Hippocampal formation (tissue), 2 donors: ENCODE results near the gene HOXA6.
A peak's percentile ranks its signal among the peaks of the same experiment; 100 is the strongest.

Experiments used
- DNase-seq, 2 donors: peaks; one replicate each; lab custom pipeline; 2025; lab: John Stamatoyannopoulos, UW

The HOXA6 gene

DNA sequence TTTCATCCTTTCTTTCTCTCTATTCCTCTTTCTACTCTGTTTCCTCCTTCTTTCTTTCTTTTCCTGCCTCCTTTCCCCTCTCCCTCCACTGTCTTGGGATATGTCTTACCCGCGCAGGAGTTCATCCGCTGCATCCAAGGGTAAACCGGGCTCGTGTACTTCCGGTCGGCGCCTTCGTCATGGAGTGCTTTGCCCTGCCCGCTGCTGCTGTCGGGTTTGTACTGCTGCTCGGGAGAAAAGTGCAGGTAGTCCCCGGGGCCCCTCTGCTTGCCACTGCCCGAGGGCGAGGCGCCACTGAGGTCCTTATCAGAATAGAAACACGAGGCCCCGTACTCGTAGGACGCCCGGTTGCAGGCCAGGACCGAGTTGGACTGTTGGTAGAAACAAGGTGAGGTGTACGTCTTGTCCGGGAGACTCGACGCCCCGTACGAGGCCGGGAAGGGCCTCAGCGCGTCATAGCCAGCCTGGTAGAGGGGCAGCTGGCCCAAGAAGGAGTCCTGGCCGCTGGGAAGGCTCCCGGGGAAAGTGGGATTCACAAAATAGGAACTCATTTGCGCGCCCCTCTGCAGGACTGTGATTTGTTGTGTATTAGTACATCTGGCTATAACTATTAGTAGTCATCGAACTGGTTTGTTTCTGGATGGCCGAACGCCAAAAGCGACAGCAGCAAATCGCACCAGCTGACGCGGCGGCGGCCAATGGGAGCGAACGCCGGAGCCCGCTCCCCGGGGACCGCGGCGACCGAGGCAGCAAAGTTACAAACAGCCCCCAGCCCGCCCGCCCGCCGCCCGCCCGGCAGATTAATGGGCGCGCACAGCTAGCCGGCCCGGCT is at the start of gene HOXA6:
HOXA6 (minus strand) TSS at position 576 of the 832 bp plus-strand sequence; CDS start at position 551, 25 bp downstream.
- no peak for DNase-seq

DNA sequence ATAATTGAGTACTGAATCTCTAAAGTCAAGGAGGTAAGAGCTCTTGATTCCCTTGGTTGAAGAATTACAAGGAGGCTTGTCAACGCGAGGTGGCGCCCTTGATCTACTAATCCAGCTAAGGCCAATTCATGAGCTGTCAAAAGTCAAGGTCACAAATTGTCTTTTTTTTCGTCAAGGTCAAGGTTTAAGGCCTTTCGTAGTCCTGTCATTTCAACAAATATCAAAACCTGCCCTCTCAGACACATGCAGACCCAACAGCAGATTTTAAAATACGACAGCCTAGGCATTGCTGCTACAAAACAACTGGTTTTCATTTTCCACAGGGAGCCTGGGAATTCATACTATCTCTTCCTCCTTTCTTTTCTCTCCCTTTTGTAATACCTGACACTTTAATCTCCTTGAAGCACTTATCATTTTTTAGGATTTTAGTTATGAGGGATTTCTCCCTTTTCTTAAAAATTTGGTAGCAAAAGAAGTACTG is 48.8 kb upstream of the HOXA6 start:
- peak in 1 of 2 donors; percentile 59 for DNase-seq

DNA sequence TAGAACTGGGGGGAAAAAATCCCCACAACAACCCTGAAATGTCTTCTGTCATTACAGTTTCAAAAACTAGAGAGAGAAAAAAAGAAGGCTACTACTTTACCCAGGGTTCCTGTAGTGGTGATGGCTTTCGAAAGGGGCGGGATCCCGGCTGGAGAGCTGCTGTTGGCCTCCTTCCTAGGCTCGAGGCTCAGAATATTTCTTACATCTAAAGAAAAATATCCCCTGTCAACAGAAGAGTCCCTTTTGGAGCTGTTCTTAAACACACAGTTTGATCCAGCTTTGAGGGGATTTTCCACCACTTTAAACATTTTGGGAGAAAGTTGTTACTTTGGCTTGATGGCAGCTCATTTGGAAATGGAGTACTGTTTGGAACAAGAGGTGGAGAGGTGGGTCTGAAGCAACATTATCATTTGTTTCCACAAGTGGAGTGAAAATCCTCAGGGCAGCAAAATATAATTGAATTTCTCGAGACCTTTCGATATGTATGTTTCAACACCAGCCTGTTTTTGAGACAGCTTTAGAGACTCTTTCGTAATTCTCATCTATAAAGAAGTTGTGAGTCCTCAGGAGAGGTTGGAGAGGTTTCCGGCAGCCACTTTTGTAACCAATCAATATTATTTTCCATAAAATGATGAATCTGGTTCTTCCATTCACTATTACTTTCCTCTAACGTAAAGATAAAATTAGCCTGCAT is 47.3 kb upstream of the HOXA6 start:
- DNase-seq: no peak

DNA sequence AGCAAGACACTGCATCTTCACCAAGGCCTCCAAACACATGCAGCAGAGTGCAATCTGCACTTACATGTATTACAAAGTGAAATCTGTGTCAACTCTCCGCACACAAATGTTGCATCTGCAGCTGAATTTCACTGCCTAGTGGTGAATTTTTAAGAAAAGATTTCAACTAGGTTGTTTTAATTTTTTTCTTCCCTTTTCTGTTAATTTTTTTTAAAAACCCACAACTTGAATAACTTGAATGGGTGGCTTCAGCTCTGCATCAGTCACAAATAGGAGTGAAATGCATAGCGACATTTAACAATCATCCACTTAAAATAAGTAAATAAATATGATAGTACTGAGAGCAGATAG is 46.4 kb upstream of the HOXA6 start:
- DNase-seq: no peak

DNA sequence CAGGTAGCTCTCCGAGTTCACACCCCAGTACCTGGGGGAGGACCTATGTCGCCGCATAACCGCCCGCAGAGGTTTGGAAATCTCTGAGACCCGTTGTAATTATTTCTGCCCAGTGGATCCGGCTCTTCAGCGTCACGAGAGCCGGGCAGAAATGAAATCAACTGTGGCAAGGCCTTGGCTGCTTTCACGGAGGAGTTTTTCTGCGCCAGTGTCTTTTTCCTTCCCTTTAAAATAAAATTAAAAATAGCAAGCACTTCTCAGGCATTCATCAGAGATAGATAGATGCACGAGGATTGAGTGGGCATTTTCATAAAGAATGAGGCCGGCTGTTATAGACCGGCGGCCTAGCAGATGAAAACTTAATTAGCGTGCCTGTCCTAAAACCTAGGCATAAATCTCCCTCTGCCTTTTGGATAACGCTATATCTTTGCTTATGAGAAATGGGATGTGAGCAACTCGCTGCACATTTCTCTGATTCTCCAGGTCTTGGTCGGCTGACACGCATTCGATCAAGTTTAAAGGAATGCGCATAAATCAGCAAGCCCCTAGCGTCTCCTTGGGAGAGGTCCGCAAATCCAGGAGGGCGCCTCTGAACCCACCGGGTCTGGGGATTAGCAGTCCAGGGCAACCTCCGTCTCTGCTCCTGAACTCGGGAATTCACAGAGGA is 45.9 kb upstream of the HOXA6 start:
- no peak for DNase-seq

DNA sequence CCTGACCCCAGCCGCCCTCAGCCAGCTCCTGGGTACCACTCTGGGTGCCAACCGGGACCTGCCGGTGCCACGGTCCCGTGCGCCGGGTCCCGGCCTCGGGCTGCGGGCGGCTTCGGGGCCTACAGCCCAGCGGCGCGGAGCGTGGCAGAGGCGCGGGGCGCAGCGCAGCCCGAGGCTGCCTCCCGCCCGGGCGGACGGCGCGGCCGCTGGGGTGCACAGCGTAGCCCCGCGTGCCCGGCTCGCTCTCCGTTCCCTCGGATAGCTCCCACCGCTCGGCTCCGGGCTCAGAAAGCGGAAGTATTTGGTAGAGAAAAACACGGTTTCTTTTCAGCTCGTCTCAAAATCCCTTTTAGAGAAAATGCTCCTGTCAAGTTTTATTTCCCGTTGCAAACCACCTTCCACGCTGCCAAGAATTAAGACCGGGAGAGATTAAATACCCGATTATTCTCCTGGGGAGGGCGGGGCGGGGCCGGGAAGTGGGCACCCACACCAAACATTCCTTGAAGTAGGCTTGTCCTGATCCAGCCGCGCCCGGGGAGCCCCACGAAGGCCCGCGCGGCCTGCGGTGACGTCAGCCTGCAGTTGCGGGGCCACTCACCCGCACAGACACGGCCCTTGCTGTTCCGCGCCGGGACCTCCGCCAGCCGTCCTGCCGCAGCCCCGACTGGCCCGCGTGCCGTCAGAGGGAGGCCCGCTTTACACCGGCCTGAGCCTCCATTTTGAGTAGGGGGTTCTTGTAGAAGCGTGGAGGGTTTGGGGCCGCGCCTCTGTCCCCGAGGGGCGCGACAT is 45.2 kb upstream of the HOXA6 start:
- no peak for DNase-seq

DNA sequence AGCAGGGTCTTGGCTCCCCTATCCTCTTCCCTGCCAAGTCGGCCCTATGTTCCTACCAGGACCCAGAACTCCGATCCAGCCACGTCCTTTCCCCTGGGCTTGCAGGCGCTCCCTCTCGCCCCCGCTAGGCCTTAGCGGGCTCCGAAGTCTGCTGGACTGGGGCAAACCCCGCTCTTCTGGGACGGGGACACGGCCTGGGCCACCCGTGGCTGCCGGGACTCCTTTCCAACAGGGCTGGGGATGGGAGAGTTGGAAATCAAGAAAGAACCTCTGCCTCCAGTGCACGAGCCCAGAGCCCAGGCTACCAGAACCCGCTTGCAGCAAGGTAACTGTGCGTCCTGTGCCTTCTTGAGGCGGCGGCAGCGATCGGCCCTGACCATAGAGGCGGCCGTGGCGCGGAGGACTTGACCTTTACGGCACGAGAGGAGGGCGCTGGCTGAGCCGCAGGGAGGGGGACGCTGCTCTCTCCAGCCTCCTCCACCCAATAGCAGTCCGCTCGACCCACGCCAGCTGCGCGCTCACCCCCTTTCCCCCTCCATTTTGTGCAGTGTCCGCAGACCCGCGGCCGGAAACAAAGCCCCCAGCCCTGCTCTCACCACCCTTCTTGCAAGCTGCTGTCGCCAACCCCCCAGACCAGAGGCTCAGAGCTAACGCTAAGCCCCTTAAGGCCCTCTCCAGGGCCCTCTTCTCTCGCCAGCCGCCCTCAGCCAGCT is 44.4 kb upstream of the HOXA6 start:
- DNase-seq: no peak

DNA sequence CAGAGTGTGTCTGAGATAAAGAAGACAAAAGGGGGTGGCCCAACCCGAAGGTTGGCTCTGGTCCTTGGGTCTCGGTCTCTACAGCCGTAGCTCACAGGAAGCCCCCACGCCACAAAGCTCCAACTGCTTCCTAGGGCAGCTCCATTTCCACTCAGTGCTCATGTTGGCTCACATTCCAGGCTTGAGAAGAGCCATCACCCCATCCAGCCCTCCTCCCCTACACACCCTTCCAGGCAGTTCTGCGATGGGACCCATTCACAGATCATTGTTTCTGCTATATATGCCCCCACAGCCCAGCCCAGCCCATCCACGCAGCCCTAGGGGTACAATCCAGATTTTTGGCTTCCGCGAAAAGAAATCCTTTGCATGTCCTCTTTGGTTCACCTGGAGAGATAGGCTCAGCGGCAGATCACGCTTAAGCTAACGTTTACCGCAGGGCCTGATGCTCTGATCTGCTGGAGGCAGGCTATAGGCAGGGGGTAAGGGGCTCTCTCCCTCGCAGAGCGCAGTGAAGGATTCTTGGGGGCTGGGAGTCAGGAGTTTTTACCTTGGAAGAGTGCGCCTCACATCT is 43.7 kb upstream of the HOXA6 start:
- DNase-seq: no peak

DNA sequence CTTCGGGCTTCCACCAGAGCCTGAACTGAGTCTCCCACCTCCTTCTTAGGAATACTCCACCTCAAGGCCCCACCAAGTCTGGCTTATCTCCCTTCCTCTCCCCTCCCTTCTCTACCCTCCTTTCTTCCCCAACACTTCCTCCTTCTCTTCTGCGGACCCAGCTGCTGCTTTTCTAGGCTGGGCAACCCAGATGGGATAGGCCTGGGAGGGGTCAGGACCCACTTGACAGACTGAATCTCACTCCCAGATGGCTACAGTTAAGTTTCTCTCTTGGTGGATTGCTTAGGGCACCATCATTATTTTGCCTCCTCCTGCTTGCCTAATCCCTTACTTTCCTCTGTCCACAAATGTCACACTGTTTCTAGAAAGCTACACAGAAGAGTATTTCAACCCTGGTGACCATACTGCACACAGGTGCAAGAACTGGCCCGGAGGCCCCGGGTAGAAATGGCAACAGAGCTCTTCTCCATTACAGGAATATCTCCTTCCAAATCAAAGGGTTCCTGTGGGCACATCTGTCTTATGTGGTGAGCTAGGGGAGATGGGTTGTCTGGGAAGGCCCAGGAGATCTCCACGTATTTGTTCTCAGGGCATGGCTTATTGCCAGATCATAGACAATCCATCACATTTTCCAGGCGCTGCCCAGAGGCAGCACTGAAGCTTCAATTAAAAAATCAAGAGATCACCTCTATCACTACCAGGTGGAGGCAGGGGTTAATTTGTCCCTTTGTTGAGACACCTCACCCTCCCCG is 42.6 kb upstream of the HOXA6 start:
- no peak for DNase-seq

DNA sequence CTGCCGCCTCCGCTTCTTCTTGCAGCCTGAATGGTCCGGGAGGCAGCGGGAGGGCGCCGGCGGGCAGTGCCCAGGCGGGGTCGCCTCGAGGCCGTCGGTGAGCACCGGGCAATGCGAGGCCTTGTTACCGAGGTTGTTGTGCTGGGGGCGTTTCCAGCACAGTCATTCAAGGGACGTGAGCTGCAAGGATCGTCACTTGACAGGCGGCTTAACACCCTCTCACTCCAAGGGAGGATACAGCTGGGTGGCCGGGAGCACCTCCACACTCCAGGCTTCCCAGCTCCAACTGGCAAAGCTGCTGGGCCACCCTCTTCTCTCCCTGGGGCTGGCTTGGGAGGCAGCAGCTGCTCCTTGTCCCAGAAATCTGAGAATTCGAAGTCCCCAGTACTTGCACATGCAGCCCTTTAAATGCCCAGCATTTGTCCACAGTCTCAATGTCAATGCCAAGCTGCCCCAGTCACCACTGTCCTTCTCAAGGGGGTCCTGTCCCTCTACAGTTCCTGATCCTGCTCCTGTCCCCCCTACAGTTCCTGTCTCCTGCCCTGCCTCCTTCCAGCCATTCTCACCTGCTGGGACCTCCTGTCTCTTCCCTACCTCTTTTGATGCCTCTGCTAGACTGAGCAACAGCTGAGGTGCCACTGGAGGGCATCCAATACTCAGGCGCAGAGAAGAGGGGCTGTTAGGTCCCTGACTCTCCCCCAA is 41.9 kb upstream of the HOXA6 start:
- DNase-seq: no peak

DNA sequence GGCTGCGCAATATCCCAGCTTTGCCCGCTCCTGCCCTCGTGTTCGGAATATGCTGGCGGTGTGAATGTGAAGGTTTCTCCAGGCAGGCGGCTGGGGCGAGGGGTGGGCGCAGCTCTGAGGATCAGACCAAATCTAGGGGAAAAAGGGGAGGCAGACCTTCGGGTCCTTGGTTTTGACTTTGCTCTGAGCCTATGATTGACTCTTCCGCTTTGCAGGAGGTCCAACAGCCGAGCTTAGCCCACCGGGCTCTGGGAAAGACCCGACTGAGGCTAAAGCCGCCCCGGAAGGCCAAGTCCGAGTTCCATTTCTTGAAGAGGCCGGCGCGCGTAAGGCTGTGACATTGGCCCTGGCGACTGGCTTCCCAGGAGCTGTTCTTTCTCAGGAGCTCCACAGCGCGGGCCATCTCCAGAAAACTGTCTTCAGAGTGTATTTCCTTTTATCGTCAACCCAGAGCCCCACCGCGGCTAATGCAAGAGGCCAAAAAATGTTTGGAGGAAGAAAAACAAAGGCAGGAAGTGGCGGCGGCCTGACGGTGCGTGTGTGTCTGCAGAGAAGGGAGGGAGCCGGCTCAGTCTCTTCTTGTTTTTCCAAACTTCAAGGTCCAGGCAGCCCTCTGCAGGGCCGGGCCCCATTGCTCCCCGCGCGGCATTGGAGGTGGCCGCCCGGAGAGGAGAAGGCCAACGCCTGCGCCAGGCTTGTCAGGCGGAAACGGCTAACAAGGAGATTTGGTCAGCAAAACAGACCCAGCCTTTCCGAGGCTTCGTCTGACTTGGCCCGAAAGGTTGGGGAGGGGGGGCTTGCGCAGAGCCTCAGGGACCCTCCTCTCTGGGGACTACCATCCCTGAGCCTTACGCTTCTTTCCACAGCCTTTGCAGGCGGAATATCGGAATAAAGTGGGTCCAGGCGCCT is 41.1 kb upstream of the HOXA6 start:
- no peak for DNase-seq

DNA sequence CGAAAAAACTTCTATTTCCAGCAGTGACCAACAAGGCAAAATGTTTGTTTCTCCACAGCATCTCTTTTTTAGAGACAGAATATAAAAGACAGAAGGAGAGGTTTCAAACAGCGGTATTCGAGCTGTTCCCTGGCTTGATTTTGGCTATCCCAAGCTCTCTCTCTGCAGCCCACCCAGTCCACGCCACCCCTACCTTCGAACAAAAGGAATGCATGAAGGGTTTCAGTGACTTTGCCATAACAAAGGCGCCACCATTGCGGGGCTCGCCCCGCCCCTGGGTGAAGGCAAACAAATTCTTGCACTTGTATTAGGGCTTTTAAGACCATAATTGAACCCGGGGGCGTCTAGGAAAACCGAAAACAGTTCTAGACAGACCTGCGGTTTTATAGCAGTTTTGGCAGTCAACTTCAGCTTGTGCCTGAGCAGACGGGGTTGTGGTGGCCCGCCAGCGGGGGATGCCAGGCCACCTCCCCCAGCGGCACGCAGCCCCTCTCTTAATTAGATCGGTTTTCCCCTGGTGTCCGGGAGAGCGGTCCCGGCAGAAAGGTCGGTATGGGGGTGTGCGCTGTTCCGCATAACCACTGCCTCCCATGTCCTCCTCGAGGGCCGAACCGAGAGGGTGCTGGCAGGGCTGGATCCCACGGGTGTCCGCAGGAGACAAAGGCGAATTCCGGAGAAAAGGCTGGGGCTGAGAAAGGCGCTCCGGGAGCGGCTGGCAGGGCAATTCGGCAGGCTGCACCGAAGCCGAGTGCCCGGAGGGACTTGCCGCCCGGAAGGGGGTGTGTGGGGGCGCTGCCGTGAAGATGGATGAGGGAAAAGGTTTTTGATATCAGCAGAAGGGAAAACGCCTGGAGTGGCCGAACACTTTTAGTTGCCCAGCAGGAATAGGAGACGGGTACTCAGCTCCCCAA is 40.2 kb upstream of the HOXA6 start:
- DNase-seq: no peak

DNA sequence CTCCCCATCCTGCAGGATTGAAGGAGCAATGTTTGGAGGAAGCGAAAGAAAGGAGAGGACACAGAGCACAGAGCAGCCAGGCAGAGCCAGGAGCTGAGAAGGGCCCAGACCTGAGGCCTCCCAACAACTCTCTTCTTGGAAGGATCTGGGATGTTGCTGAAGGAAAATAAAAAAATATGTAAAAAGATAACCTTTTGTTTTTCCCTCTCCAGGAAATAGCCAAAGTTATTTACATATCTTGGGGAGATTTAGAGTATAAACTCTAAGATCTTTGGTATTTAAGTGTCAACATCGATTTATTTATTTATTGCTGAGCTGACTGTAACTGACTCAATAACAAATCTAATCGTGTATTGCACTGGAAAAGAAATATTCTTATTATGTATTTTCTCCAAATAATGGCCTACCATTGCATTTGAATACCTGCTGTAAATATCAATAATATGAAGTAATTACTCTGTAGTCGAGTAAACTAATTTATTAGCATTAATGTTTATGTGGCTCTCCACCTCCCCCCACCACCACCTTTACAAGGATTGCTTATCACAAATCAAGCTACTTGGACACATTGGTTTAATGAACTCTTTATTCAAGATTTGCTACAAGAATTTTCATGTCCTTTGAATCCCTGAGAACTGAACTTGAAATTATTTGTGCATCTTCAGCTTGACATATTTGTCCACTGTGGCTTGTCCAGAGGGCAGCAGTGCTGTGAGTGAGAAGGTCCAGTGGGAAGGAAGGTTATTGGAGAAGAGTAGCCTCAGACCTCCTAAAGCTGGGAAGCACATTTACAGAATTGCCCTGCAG is 39.3 kb upstream of the HOXA6 start:
- DNase-seq: no peak

DNA sequence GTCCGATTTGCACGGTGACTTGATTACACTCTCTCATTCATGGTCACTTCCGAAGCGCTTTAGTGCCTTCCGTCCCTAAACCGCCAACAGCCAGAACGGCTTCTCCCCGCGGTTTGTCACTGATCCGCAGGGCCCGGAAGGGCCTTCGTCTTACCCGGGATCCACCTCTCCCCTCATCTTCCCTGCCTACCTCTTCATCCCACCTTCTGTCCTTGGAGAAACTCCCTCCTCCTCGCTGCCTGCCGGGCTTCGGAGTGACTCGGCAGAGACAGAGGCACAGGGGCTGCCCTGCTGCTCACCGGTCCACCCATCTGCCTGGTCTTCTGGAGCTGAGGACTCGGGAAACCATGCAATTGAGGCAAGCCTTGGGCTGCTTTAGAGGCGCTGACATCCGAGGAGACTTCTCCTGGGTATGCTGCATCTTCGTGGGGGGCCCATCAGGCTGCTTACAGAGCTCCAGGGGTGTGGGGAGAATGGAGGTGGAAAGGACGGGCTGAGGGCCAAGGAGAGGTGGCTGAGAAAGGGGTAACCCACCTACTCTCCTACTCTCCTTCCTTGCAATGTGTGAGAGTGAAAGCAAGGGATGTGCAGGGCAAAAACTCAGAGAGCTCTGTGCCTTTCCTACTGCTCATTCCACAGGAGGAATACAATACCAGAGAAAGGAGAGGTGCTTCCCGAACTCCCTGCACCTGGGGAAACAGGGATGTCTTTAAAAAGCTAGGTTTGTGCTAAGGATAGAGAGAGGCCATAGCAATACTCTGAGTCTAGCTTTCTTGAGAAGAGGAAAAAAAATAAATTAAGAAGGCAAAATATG is 38.5 kb upstream of the HOXA6 start:
- no peak for DNase-seq

DNA sequence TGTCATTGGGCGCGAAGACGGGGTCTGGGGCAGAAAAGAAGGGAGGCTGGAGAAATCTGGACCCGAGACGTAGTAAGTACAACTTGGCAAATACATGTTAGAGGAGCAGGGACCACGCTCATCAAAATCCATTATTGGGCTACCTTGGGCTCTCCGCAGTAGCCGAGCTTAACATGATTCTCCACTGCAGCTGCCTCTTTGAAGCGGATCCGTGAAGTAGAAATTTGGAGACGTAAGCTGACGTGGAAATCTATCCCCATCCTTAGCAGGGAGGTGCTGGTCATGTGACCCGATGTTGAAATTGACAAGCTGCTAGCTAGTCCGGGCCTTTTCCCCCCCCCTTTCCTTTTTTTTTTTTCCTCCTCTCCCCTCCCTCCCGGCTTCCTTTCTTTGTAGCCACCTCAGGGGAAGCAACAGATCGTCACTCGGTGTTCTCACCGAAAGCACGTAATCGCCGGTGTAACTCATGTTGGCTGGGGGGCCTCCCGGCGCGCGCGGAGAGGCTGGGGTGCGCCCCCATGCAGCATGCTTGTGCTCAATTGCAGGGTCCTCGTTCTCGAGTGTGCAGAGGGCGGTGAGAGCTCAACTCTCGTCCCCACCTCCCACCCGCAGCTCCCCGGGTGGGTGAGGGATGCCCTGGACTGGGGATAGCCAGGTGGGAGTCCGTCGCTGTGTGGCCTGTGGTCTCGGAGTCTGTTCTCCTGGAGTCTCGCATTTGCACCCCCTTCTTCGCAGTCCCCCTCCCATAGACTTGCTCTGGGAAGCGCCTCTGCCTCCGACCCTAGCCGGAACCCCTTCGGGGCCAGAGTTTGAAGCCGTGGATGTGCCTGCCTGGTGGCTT is 37.7 kb upstream of the HOXA6 start, which contains the start of gene HOXA11:
HOXA11 (minus strand) TSS at position 220 of the 841 bp plus-strand sequence; CDS start at position 132, 88 bp downstream.
- DNase-seq: no peak
